K562 (cell line): Measurements from ENCODE around the gene PTPRT.

ENCODE experiments used
- BRF1 ChIP-seq: IDR thresholded peaks from 3 replicates; pipeline ENCODE4 v1.6.1; 2011; ENCODE audit warnings: borderline replicate concordance, mild to moderate bottlenecking; ENCODE audit not compliant: insufficient read length; ENCODE audit errors: extremely low read depth
- EZH2 ChIP-seq: IDR thresholded peaks from 2 replicates; pipeline ENCODE4 v1.6.1; 2012; ENCODE audit warnings: low read depth, mild to moderate bottlenecking, inconsistent platforms, low read length, borderline replicate concordance
- FOXP1 ChIP-seq: sonication (generic); formaldehyde crosslinking; IDR thresholded peaks from 2 replicates; pipeline ENCODE4 v1.8.0; 2022; ENCODE audit warnings: mild to moderate bottlenecking, missing genetic modification reagents
- KDM1A ChIP-seq, 2 experiments: fragments of 450-650 bp; IDR thresholded peaks; 2 replicates each; pipeline ENCODE4 v1.6.1; 2016; ENCODE audit warnings: mild to moderate bottlenecking in 2 of 2
- KLF16 ChIP-seq: IDR thresholded peaks from 2 replicates; pipeline ENCODE4 v1.6.1; 2016; ENCODE audit warnings: antibody characterized with exemption
- MIER1 ChIP-seq: fragments of 450-650 bp; IDR thresholded peaks from 2 replicates; pipeline ENCODE4 v1.6.1; 2016; ENCODE audit warnings: antibody characterized with exemption, mild to moderate bottlenecking, low read depth
- POLR2AphosphoS5 ChIP-seq: IDR thresholded peaks from 2 replicates; pipeline ENCODE4 v1.6.1; 2011; ENCODE audit warnings: mild to moderate bottlenecking, low read depth, low read length, moderate library complexity; ENCODE audit not compliant: control insufficient read depth, insufficient read depth
- RNF2 ChIP-seq: sonication (generic); IDR thresholded peaks from 2 replicates; pipeline ENCODE4 v1.6.1; 2016
- TCF7L2 ChIP-seq: fragments of 150-350 bp; IDR thresholded peaks from 2 replicates; pipeline ENCODE4 v1.6.1; 2016; ENCODE audit warnings: low read depth, mild to moderate bottlenecking, low read length, moderate library complexity
- XRCC5 ChIP-seq: fragments of 200-400 bp; formaldehyde crosslinking; IDR thresholded peaks from 2 replicates; pipeline ENCODE4 v1.6.1; 2017; ENCODE audit warnings: low read depth, mild to moderate bottlenecking, low read length
- ZNF589 ChIP-seq: fragments of 200-800 bp; sonication (Bioruptor generic); IDR thresholded peaks from 2 replicates; pipeline ENCODE4 v1.6.1; 2016; ENCODE audit warnings: low read depth, missing genetic modification characterization, missing compliant biosample characterization
- TF ChIP-seq, protein P1 (sequence below): IDR thresholded peaks from 2 replicates; pipeline ENCODE4 v1.6.1; 2016; ENCODE audit warnings: missing genetic modification characterization, missing compliant biosample characterization
- TF ChIP-seq, protein P2 (sequence below): sonication (generic); formaldehyde crosslinking; IDR thresholded peaks from 2 replicates; pipeline ENCODE4 v1.8.0; 2022; ENCODE audit warnings: mild to moderate bottlenecking, low read depth, missing genetic modification reagents
- TF ChIP-seq, protein P3 (sequence below), 3 experiments: IDR thresholded peaks in 2 of 3; conservative IDR thresholded peaks in 1 of 3; 2 replicates each; pipeline ENCODE4 v1.5.1; 2011 to 2012; ENCODE audit warnings: low read length in 3 of 3, mild to moderate bottlenecking in 3 of 3, control low read depth in 2 of 3, improper control_type of control experiment in 1 of 3, inconsistent platforms in 1 of 3, low read depth in 1 of 3, mixed read lengths in 1 of 3, moderate library complexity in 1 of 3; ENCODE audit not compliant: insufficient read depth in 2 of 3

DNA sequence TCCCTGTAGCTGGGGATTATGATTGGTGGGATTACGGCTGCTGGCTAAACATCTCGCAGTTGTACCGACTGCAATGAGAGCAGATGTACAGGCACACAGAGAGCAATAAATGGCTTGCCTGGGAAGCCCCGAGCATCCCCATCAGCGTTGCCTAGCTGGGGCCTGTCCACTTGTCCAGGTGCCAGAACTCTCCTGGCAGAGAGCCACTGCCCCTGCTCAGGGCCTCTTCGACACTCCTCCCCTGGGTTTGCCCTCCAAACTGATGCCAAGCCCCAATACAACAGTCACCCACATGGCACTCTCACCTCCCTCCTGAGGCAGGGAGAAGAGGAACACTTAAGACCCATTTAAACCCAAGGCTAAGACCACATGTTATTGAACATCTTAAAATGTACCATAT, 715.1 kb downstream of the PTPRT start:
- TF ChIP-seq MIER1 (no peak), XRCC5 (no peak), RNF2 (no peak), EZH2 (no peak), KDM1A (IDR thresholded peaks at IDR 0.05) (no peak), KLF16 (no peak), TCF7L2 (no peak), BRF1 (no peak), ZNF589 (CRISPR knock-in tag) (no peak), FOXP1 (CRISPR knock-in tag) (no peak), POLR2AphosphoS5 (no peak)
- TF ChIP-seq, protein P1, sequence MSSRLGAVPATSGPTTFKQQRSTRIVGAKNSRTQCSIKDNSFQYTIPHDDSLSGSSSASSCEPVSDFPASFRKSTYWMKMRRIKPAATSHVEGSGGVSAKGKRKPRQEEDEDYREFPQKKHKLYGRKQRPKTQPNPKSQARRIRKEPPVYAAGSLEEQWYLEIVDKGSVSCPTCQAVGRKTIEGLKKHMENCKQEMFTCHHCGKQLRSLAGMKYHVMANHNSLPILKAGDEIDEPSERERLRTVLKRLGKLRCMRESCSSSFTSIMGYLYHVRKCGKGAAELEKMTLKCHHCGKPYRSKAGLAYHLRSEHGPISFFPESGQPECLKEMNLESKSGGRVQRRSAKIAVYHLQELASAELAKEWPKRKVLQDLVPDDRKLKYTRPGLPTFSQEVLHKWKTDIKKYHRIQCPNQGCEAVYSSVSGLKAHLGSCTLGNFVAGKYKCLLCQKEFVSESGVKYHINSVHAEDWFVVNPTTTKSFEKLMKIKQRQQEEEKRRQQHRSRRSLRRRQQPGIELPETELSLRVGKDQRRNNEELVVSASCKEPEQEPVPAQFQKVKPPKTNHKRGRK (tag): no peak
- TF ChIP-seq, protein P2, sequence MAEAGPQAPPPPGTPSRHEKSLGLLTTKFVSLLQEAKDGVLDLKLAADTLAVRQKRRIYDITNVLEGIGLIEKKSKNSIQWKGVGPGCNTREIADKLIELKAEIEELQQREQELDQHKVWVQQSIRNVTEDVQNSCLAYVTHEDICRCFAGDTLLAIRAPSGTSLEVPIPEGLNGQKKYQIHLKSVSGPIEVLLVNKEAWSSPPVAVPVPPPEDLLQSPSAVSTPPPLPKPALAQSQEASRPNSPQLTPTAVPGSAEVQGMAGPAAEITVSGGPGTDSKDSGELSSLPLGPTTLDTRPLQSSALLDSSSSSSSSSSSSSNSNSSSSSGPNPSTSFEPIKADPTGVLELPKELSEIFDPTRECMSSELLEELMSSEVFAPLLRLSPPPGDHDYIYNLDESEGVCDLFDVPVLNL (CRISPR knock-in tag): no peak
- TF ChIP-seq, protein P3, sequence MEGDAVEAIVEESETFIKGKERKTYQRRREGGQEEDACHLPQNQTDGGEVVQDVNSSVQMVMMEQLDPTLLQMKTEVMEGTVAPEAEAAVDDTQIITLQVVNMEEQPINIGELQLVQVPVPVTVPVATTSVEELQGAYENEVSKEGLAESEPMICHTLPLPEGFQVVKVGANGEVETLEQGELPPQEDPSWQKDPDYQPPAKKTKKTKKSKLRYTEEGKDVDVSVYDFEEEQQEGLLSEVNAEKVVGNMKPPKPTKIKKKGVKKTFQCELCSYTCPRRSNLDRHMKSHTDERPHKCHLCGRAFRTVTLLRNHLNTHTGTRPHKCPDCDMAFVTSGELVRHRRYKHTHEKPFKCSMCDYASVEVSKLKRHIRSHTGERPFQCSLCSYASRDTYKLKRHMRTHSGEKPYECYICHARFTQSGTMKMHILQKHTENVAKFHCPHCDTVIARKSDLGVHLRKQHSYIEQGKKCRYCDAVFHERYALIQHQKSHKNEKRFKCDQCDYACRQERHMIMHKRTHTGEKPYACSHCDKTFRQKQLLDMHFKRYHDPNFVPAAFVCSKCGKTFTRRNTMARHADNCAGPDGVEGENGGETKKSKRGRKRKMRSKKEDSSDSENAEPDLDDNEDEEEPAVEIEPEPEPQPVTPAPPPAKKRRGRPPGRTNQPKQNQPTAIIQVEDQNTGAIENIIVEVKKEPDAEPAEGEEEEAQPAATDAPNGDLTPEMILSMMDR (IDR thresholded peaks at IDR 0.05 in 2 of 3, conservative IDR thresholded peaks at IDR 0.05 in 1 of 3; ENCODE audit: insufficient read depth in 2 of 3, low read depth in 1 of 3, low read length in 3 of 3): no peak
